Activated T-cell treated with anti-CD3 and anti-CD28 coated beads, Interleukin-2, amount 50 U/mL, for 48 hours (primary cell): ENCODE data around the gene GTF3C4.

Source experiments
- DNase-seq, 2 experiments: peaks; one replicate each; pipeline ENCODE4 v3.0.0-alpha.2; 2020

The GTF3C4 gene

GRCh38 chr9:132648283-132648682 lies 22.0 kb upstream of the GTF3C4 start:
- no peak for DNase-seq

GRCh38 chr9:132648685-132649084 lies 21.6 kb upstream of the GTF3C4 start:
- no peak for DNase-seq

- DNase-seq, result no peak
Measured at GRCh38 chr9:132651259-132651658, 19.0 kb upstream of the GTF3C4 start.

- no peak for DNase-seq
Measured at GRCh38 chr9:132656299-132656698, 14.0 kb upstream of the GTF3C4 start.

- no peak for DNase-seq
Measured at GRCh38 chr9:132662152-132662945, 7.9 kb upstream of the GTF3C4 start.

GRCh38 chr9:132663117-132663516 lies 7.1 kb upstream of the GTF3C4 start:
- no peak for DNase-seq

- DNase-seq, result no peak
Measured at GRCh38 chr9:132663851-132664250, 6.4 kb upstream of the GTF3C4 start.

- no peak for DNase-seq
Measured at GRCh38 chr9:132669319-132669697, 956 bp upstream of the GTF3C4 start.

- DNase-seq, result peak; percentile 91 to 92
Measured at GRCh38 chr9:132669698-132670456, 387 bp upstream of the GTF3C4 start, which contains the start of gene DDX31. Gene DDX31 (minus strand): TSS chr9:132669983. CDS start chr9:132669934, 49 bp downstream.

GRCh38 chr9:132671620-132672412 lies 1.6 kb downstream of the GTF3C4 start:
- DNase-seq, result no peak

GRCh38 chr9:132672413-132672690 lies 2.1 kb downstream of the GTF3C4 start:
- DNase-seq, result no peak

GRCh38 chr9:132673355-132673754 lies 3.1 kb downstream of the GTF3C4 start:
- DNase-seq, result no peak

GRCh38 chr9:132674485-132674884 lies 4.2 kb downstream of the GTF3C4 start:
- DNase-seq, result no peak

GRCh38 chr9:132677976-132678375 lies 7.7 kb downstream of the GTF3C4 start:
- DNase-seq, result no peak

GRCh38 chr9:132679946-132680625 lies 9.8 kb downstream of the GTF3C4 start:
- DNase-seq, result no peak

- no peak for DNase-seq
Measured at GRCh38 chr9:132681561-132681960, 11.3 kb downstream of the GTF3C4 start.

- no peak for DNase-seq
Measured at GRCh38 chr9:132683873-132684272, 13.6 kb downstream of the GTF3C4 start.

- DNase-seq, result no peak
Measured at GRCh38 chr9:132690696-132691095, 20.4 kb downstream of the GTF3C4 start.

- DNase-seq, result no peak
Measured at GRCh38 chr9:132694144-132694543, 23.9 kb downstream of the GTF3C4 start.

GRCh38 chr9:132697230-132697629 lies 27.0 kb downstream of the GTF3C4 start:
- no peak for DNase-seq

GRCh38 chr9:132698989-132699388 lies 28.7 kb downstream of the GTF3C4 start:
- no peak for DNase-seq

- DNase-seq, result no peak
Measured at GRCh38 chr9:132699956-132700355, 29.7 kb downstream of the GTF3C4 start.

GRCh38 chr9:132702254-132702653 lies 32.0 kb downstream of the GTF3C4 start:
- no peak for DNase-seq
